Measurements from ENCODE around the gene RASL11B. TPM values are rescaled to one million over a fixed set of nuclear protein-coding genes. Genes with fewer than 3 reads are reported as not detected.
A peak's percentile ranks its signal among the peaks of the same experiment; 100 is the strongest.

RASL11B gene
- total RNA-seq, 1 donor from 2014 or later = 9.7 TPM

DNA sequence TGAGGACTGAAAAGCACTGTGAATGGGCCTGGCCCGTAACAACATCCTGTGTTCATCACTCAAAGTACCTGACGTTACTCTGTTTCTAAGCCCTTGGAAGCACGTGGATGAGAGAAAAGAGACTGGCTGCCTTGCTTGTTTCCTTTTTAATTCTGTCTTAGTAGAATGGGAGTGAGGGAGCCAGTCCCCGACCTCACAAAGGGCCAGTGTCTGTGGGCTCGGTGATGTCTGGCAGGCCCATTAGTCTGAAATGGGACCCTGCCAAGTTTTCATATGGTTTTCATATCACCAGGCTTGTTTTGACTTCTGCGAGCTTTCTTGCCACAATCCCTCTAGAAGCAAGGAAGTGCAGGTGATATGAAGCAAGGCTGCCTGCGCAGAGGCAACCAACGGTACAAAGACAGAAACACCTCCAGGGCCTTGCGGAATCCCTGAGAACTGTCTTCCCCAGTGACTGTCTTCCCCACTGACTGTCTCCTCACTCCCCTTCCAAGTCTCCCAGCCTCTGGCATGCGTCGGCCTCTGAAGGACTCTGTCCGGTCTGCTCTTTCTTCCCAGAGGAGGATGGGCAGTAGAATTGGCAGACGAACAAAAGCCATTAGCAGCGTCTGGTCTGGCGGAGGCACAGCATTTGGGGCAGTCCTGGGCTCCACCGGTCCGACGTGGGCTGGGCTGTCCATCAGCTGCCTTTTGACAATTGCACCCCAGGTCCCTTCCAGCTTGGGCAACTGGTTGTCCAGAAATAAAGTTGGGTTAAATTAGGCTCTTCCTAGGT lies 20.2 kb upstream of the RASL11B start:
- TF ChIP-seq, protein P1, sequence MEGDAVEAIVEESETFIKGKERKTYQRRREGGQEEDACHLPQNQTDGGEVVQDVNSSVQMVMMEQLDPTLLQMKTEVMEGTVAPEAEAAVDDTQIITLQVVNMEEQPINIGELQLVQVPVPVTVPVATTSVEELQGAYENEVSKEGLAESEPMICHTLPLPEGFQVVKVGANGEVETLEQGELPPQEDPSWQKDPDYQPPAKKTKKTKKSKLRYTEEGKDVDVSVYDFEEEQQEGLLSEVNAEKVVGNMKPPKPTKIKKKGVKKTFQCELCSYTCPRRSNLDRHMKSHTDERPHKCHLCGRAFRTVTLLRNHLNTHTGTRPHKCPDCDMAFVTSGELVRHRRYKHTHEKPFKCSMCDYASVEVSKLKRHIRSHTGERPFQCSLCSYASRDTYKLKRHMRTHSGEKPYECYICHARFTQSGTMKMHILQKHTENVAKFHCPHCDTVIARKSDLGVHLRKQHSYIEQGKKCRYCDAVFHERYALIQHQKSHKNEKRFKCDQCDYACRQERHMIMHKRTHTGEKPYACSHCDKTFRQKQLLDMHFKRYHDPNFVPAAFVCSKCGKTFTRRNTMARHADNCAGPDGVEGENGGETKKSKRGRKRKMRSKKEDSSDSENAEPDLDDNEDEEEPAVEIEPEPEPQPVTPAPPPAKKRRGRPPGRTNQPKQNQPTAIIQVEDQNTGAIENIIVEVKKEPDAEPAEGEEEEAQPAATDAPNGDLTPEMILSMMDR (IDR thresholded peaks at IDR 0.05; ENCODE audit: unreplicated experiment) = no peak
- no peak overlapping the region for H3K27ac Mint-ChIP-seq
- H3K4me1 Mint-ChIP-seq (ENCODE audit: low read depth) = peaks cover 31% of the 10 kb centered on the region
- peaks cover 6% of the 10 kb centered on the region for H3K27me3 Mint-ChIP-seq
- no peaks in the 10 kb centered on the region for H3K36me3 Mint-ChIP-seq (ENCODE audit: insufficient read depth)
- no peak overlapping the region for H3K4me3 Mint-ChIP-seq (ENCODE audit: low read depth)
- no peaks in the 10 kb centered on the region for H3K9me3 Mint-ChIP-seq (ENCODE audit: low read depth)
- DNase-seq (ENCODE audit: low spot score, unreplicated experiment) = no peak

DNA sequence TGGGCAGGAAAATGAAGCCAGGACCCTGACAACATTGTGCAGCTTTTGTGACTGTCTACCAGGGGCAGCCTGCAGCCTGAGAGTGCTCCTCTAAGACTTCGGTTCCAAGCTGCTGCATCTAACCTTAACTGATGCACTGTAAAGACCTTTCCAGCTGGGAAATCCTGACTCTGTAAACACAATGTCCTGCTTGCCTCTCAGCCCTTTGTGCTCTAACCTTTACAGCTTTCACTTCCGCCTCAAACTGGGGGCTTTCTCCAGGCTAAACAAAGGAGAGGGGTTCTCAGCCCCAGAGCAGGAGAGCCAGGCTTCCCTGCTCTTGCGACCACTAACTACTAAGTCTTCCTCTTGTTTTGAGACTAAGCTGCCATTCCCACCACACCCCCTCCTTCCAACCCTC lies 19.3 kb upstream of the RASL11B start:
- peaks cover 6% of the 10 kb centered on the region for H3K27me3 Mint-ChIP-seq
- DNase-seq (ENCODE audit: low spot score, unreplicated experiment) = no peak
- peak overlapping the region; percentile 51 for H3K27ac Mint-ChIP-seq
- H3K9me3 Mint-ChIP-seq (ENCODE audit: low read depth) = no peaks in the 10 kb centered on the region
- H3K36me3 Mint-ChIP-seq (ENCODE audit: insufficient read depth) = no peaks in the 10 kb centered on the region
- H3K4me1 Mint-ChIP-seq (ENCODE audit: low read depth) = peaks cover 31% of the 10 kb centered on the region
- TF ChIP-seq, protein P1 (IDR thresholded peaks at IDR 0.05; ENCODE audit: unreplicated experiment) = no peak
- H3K4me3 Mint-ChIP-seq (ENCODE audit: low read depth) = no peak overlapping the region

DNA sequence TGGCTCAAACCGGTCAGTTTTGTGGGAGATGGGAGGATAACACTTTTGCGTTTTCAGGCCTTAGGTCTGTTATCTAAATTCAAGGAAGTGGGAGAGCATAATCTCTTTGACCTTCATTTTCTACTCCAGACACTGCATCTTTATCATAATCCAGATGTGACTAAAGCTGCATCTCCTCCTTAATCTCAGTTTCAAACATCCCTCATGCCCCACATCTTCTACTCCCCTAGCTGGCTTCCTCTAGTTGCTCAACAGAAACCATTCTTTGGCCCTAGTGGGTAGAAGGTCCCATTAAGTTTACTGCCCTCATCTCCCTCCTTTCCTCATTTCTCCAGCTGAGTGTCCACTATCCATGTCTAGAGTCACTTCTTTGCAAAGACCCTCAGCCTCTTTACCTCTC lies 18.8 kb upstream of the RASL11B start:
- Mint-ChIP-seq H3K27ac (no peak overlapping the region), H3K4me1 (ENCODE audit: low read depth) (peaks cover 31% of the 10 kb centered on the region), H3K9me3 (ENCODE audit: low read depth) (no peaks in the 10 kb centered on the region), H3K36me3 (ENCODE audit: insufficient read depth) (no peaks in the 10 kb centered on the region), H3K27me3 (peaks cover 6% of the 10 kb centered on the region), H3K4me3 (ENCODE audit: low read depth) (no peak overlapping the region)
- no peak for DNase-seq (ENCODE audit: low spot score, unreplicated experiment)
- TF ChIP-seq, protein P1 (IDR thresholded peaks at IDR 0.05; ENCODE audit: unreplicated experiment) = no peak

DNA sequence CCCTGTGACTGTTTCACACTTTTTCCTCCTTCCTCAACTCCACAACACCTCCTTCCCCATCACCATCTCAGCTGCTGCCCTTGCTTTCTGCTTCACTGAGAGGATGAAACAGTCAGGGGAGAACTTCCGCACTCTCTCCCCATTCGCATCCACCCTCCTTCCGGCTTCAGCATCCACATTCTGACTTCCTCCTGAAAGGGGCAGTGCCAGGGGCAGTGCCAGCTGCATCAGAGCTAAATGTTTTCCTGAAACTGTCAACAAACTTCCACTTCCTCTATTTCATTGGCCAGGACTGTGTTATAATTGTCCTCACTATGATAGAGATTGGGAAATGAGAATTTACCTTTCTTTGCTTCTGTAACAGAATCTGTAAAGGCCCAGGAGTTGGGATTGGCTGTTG lies 18.2 kb upstream of the RASL11B start:
- Mint-ChIP-seq H3K9me3 (ENCODE audit: low read depth) (no peaks in the 10 kb centered on the region), H3K4me1 (ENCODE audit: low read depth) (peaks cover 30% of the 10 kb centered on the region), H3K27me3 (peaks cover 6% of the 10 kb centered on the region), H3K4me3 (ENCODE audit: low read depth) (no peak overlapping the region), H3K27ac (no peak overlapping the region), H3K36me3 (ENCODE audit: insufficient read depth) (no peaks in the 10 kb centered on the region)
- DNase-seq (ENCODE audit: low spot score, unreplicated experiment) = no peak
- TF ChIP-seq, protein P1 (IDR thresholded peaks at IDR 0.05; ENCODE audit: unreplicated experiment) = no peak

DNA sequence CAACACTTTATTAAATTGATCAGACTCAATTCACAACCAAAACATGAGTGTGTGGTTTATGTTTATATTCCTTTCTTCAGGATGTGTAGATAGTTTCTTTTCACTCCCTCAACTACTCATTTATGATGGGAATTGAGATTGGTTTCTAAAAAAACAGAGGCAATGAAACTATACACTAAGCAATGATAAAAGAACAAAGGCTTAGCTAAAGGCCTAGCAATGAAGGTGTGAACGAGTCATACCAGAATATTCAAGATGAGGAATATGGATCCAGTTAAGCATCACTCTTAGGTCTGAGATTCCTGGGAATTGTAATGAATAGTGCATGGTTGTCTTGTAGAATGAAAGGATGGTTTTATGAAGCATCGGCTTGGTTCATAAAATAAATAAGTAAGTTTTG lies 17.5 kb upstream of the RASL11B start:
- Mint-ChIP-seq H3K36me3 (ENCODE audit: insufficient read depth) (no peaks in the 10 kb centered on the region), H3K4me1 (ENCODE audit: low read depth) (peaks cover 34% of the 10 kb centered on the region), H3K9me3 (ENCODE audit: low read depth) (no peaks in the 10 kb centered on the region), H3K4me3 (ENCODE audit: low read depth) (no peak overlapping the region), H3K27me3 (peaks cover 6% of the 10 kb centered on the region), H3K27ac (no peak overlapping the region)
- no peak for DNase-seq (ENCODE audit: low spot score, unreplicated experiment)
- TF ChIP-seq, protein P1 (IDR thresholded peaks at IDR 0.05; ENCODE audit: unreplicated experiment) = no peak
